Fibroblast of lung (primary cell): ENCODE measurements around the gene CDKN2B-AS1.

ENCODE experiments used
- CTCF ChIP-seq, 2 donors: IDR thresholded peaks in 1 of 2; conservative IDR thresholded peaks in 1 of 2; 1 replicate in 1 of 2; 2 replicates in 1 of 2; pipeline ENCODE4 v1.5.1; 2011 to 2012; ENCODE audit warnings: low read length in 2 of 2, control low read depth in 1 of 2, inconsistent platforms in 1 of 2, low read depth in 1 of 2, mild to moderate bottlenecking in 1 of 2
- EZH2 ChIP-seq: IDR thresholded peaks from 2 replicates; pipeline ENCODE4 v1.5.1; 2012; ENCODE audit warnings: low read length, control low read depth, mild to moderate bottlenecking; ENCODE audit errors: missing control alignments

- TF ChIP-seq EZH2 (no peak), CTCF (conservative IDR thresholded peaks at IDR 0.05 in 1 of 2, IDR thresholded peaks at IDR 0.05 in 1 of 2; ENCODE audit: low read depth in 1 of 2, low read length in 2 of 2) (no peak)
Measured at GRCh38 chr9:22129133-22129532, 134.5 kb downstream of the CDKN2B-AS1 start.
